ENCODE data around the gene EGR2. TPM values are rescaled to one million over a fixed set of nuclear protein-coding genes. Genes with fewer than 3 reads are reported as not detected.

The EGR2 gene
- total RNA-seq, 2 donors from 2014 or later = 0.20 to 8.2 TPM

- Histone ChIP-seq H3K36me3 (no peaks in the 10 kb centered on the region), H3K4me3 (no peak overlapping the region), H3K27ac (no peak overlapping the region), H3K9me3 (no peaks in the 10 kb centered on the region), H3K9ac (ENCODE audit: low read depth in 2 of 2, low read length in 2 of 2) (no peak overlapping the region), H3K27me3 (peaks cover 19% of the 10 kb centered on the region), H3K4me1 (peaks cover 22% of the 10 kb centered on the region)
- TF ChIP-seq CTCF (IDR thresholded peaks at IDR 0.05) = no peak
- intact Hi-C loops (cut with DNase I) = loop anchor here (10.0 kb wide), 1 partner anchor 357 kb away; no protein-coding TSS in a partner anchor
- no peak for DNase-seq
These were observed 4.8 kb downstream of the EGR2 start for GRCh38 chr10:62811159-62811875.

GRCh38 chr10:62810156-62810902 lies 5.8 kb downstream of the EGR2 start:
- DNase-seq = no peak
- Histone ChIP-seq H3K27me3 (peaks cover 12% of the 10 kb centered on the region), H3K27ac (no peak overlapping the region), H3K9me3 (no peaks in the 10 kb centered on the region), H3K9ac (ENCODE audit: low read depth in 2 of 2, low read length in 2 of 2) (no peak overlapping the region), H3K4me1 (peaks cover 20% of the 10 kb centered on the region), H3K4me3 (no peak overlapping the region), H3K36me3 (no peaks in the 10 kb centered on the region)
- TF ChIP-seq CTCF (IDR thresholded peaks at IDR 0.05) = no peak
- intact Hi-C loops (cut with DNase I) = loop anchor here (10.0 kb wide), 1 partner anchor 356 kb away; no protein-coding TSS in a partner anchor

- TF ChIP-seq CTCF (IDR thresholded peaks at IDR 0.05) = no peak
- Histone ChIP-seq H3K4me1 (peaks cover 13% of the 10 kb centered on the region), H3K27ac (no peak overlapping the region), H3K27me3 (no peaks in the 10 kb centered on the region), H3K9me3 (no peaks in the 10 kb centered on the region), H3K36me3 (no peaks in the 10 kb centered on the region), H3K4me3 (peak overlapping the region; percentile 95), H3K9ac (ENCODE audit: low read depth in 2 of 2, low read length in 2 of 2) (no peak overlapping the region)
- intact Hi-C loops (cut with DNase I) = no loop called here
- no peak for DNase-seq
These were observed 9.9 kb downstream of the EGR2 start for GRCh38 chr10:62806251-62806650.

GRCh38 chr10:62805231-62806099 lies 10.7 kb downstream of the EGR2 start:
- H3K27ac ChIP-seq = peak overlapping the region; percentile 88
- peak; percentile 58 for DNase-seq
- no peak for TF ChIP-seq CTCF (IDR thresholded peaks at IDR 0.05)
- no peaks in the 10 kb centered on the region for H3K27me3 ChIP-seq
- H3K9ac ChIP-seq (ENCODE audit: low read depth in 2 of 2, low read length in 2 of 2) = peak overlapping the region; percentile 63 to 86
- intact Hi-C loops (cut with DNase I) = no loop called here
- H3K36me3 ChIP-seq = no peaks in the 10 kb centered on the region
- peak overlapping the region; percentile 95 for H3K4me3 ChIP-seq
- peaks cover 13% of the 10 kb centered on the region for H3K4me1 ChIP-seq
- H3K9me3 ChIP-seq = no peaks in the 10 kb centered on the region
